Transverse colon (tissue), 4 donors: ENCODE measurements around the gene FADS6. TPM values are rescaled to one million over a fixed set of nuclear protein-coding genes. Genes with fewer than 3 reads are reported as not detected.

Experiments used
- DNase-seq: peaks from one replicate; pipeline ENCODE4 v3.0.0-alpha.2; 2019
- H3K27ac ChIP-seq, 4 donors: fragments of 200-600 bp; sonication (generic); 2 replicates each; pipeline ENCODE4 v1.5.1; 2016 to 2018; ENCODE audit warnings: inconsistent platforms in 4 of 4
- H3K27me3 ChIP-seq: fragments of 200-600 bp; sonication (generic); 2 replicates; pipeline ENCODE4 v1.5.1; 2017; ENCODE audit warnings: inconsistent platforms
- H3K36me3 ChIP-seq, 4 donors: fragments of 200-600 bp; sonication (generic); 2 replicates each; pipeline ENCODE4 v1.5.1; 2017 to 2019; ENCODE audit warnings: inconsistent platforms in 4 of 4
- H3K4me1 ChIP-seq, 4 donors: fragments of 200-600 bp; sonication (generic); 2 replicates each; pipeline ENCODE4 v1.5.1; 2017 to 2020; ENCODE audit warnings: inconsistent platforms in 4 of 4
- H3K4me3 ChIP-seq, 4 donors: fragments of 200-600 bp; sonication (generic); 1 replicate in 1 of 4; 2 replicates in 3 of 4; pipeline versions ENCODE4 v1.5.1 to v1.6.1; 2017 to 2019; ENCODE audit warnings: inconsistent platforms in 4 of 4
- H3K9me3 ChIP-seq, 2 donors: fragments of 200-600 bp; sonication (generic); 2 replicates each; pipeline ENCODE4 v1.5.1; 2017 to 2019; ENCODE audit warnings: inconsistent platforms in 2 of 2
- CTCF ChIP-seq, 5 experiments: fragments of 200-600 bp in 3 of 5; fragments of 450-650 bp in 2 of 5; sonication (generic) in 3 of 5; IDR thresholded peaks; 1 replicate in 2 of 5; 2 replicates in 3 of 5; pipeline ENCODE4 v1.5.1; 2016 to 2017; ENCODE audit warnings: antibody characterized with exemption in 5 of 5, inconsistent platforms in 3 of 5, mild to moderate bottlenecking in 2 of 5, moderate library complexity in 1 of 5
- EP300 ChIP-seq: sonication (generic); formaldehyde crosslinking; IDR thresholded peaks from one replicate; pipeline ENCODE4 v1.6.1; 2017; ENCODE audit warnings: antibody characterized with exemption, low read depth
- POLR2A ChIP-seq: fragments of 450-650 bp; IDR thresholded peaks from one replicate; pipeline ENCODE4 v1.6.1; 2016; ENCODE audit warnings: antibody characterized with exemption, mild to moderate bottlenecking, moderate library complexity
- POLR2AphosphoS5 ChIP-seq, 3 donors: sonication (generic); formaldehyde crosslinking; IDR thresholded peaks; one replicate each; pipeline ENCODE4 v1.6.1; 2016; ENCODE audit warnings: antibody characterized with exemption in 3 of 3
- whole genome bisulfite sequencing, 2 donors: methylation state at CpG; one replicate each; pipeline ENCODE4 v1.1.5; 2018; ENCODE audit warnings: low coverage in 1 of 2; 5-methylcytosine and 5-hydroxymethylcytosine counted together
- in situ Hi-C, 4 donors: fragments of 200-750 bp; cut with MboI; loops; one replicate each; pipeline versions ENCODE4 v1.15.0 to v1.15.1; 2017; ENCODE audit warnings: low sequenced_read_pairs in 3 of 4, low pct_ligation_motif_present in 1 of 4, low pct_unique_long_range_greater_than_20kb in 1 of 4
- intact Hi-C: fragments of 100-400 bp; cut with DNase I; formaldehyde crosslinking; loops from one replicate; pipeline ENCODE4 v1.15.1; 2023; ENCODE audit warnings: low total_unique reads
- total RNA-seq, 4 donors: library from RNA; depleted of rRNA; stranded (reverse); fragments of >200 nt; gene quantifications; one replicate each; pipeline ENCODE4 v1.1.0, GENCODE V29; 2016

The FADS6 gene
- total RNA-seq, 4 donors from 2014 or later, result 0.64 to 25.8 (median 3.7) TPM; not detected in 1

DNA sequence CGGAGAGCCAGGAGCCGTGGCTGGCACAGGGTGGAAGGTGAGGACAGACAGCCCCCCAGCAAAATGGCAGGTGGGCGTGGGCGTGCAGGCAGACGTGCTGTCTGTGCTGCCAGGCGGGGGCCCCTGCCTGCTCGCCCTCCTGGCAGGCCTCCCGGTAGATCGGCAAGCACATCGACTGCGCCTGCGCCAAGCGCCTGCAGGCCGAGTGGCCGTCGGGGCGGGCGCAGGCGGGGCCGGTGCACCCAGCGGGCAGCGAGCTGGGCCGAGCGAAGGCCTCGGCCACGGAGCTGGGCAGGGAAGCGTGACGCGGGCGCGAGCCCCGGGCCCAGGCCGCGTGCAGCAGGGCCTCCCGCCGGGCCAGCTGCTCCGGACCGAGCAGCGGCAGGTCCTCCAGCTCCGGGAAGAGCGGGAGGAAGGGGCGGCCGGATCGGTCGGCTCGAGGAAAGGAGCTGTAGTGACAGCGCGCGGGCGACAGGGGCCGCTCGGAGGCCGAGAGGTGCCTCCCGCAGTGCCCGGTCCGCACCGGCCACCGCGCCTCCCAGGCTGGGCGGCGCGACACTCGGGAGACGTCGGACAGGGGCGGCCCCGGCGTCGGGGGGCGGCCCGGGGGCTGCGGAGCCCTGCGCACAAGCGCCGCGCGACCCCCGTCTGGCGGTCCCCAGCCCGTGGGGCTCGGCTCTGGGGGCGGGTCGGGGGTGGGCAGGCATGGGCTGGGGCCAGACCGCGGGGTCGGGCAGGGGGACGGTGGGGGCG lies 50.7 kb downstream of the FADS6 start:
- intact Hi-C loops (no loop called here), in situ Hi-C loops (no loop called here)
- no peak overlapping the region for H3K27ac ChIP-seq
- WGBS, 2 donors, result 5% methylated on average over 33 of the region's 88 CpGs; no CpG with 5 or more reads in 1 of the 2 donors
- peak overlapping the region; percentile 22 to 50 (median 32) for H3K4me3 ChIP-seq
- DNase-seq, result peak; percentile 68
- no peaks in the 10 kb centered on the region for H3K36me3 ChIP-seq
- no peaks in the 10 kb centered on the region for H3K9me3 ChIP-seq
- TF ChIP-seq CTCF (IDR thresholded peaks at IDR 0.05) (peak; percentile 44 to 71 (median 56)), POLR2A (no peak)
- H3K27me3 ChIP-seq, result peaks cover 12% of the 10 kb centered on the region
- H3K4me1 ChIP-seq, result peaks cover 10 to 19% (median 16%) of the 10 kb centered on the region in 4 donors

DNA sequence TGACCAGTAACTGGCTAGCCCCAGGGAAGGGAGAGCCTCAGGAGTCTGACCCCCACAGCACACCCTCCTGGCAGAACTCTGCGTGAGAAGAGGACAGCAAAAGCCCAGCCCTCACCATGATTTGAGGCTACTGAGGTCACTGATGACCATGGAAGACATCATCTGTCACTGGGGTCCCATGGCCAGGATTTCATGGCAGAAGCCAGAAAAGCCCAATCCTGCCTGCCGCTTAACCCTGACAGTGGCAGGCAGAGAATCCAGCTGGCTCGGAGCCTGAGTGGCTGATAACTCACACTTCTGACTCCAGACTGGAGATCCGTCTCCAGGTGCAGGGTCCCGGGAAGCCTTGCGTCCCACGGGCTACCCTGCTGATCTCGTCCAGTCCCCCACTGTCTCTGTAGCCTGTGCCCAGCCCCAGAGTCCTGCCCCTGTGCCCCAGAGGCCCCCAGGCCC lies 51.3 kb downstream of the FADS6 start:
- Histone ChIP-seq H3K27me3 (peaks cover 12% of the 10 kb centered on the region), H3K9me3 (no peaks in the 10 kb centered on the region), H3K4me3 (peak overlapping the region in 2 of 4 donors; percentile 37 to 50), H3K27ac (no peak overlapping the region), H3K4me1 (peaks cover 10 to 19% (median 16%) of the 10 kb centered on the region in 4 donors), H3K36me3 (no peaks in the 10 kb centered on the region)
- intact Hi-C loops, result no loop called here
- in situ Hi-C loops, result no loop called here
- no peak for DNase-seq
- WGBS, 2 donors, result 62% methylated on average over 7 of the region's 8 CpGs; no CpG with 5 or more reads in 1 of the 2 donors
- TF ChIP-seq EP300 (no peak), CTCF (IDR thresholded peaks at IDR 0.05) (no peak), POLR2AphosphoS5 (IDR thresholded peaks at IDR 0.05) (no peak), POLR2A (no peak)

GRCh38 chr17:74840989-74841666 lies 52.3 kb downstream of the FADS6 start:
- Histone ChIP-seq H3K4me3 (no peak overlapping the region), H3K4me1 (peaks cover 10 to 19% (median 16%) of the 10 kb centered on the region in 4 donors), H3K27me3 (peaks cover 12% of the 10 kb centered on the region), H3K36me3 (no peaks in the 10 kb centered on the region), H3K9me3 (no peaks in the 10 kb centered on the region), H3K27ac (peak overlapping the region in 1 of 4 donors; percentile 46)
- TF ChIP-seq EP300 (no peak), POLR2A (no peak), POLR2AphosphoS5 (IDR thresholded peaks at IDR 0.05) (no peak), CTCF (IDR thresholded peaks at IDR 0.05) (no peak)
- intact Hi-C loops (no loop called here), in situ Hi-C loops (no loop called here)
- WGBS, 2 donors, result 47 to 70% methylated on average over 6 to 13 of the region's 13 CpGs
- DNase-seq, result peak; percentile 30
